Naive thymus-derived CD8-positive, alpha-beta T cell (primary cell): ENCODE results near the gene TEX26. TPM values are rescaled to one million over a fixed set of nuclear protein-coding genes. Genes with fewer than 3 reads are reported as not detected.

Experiments used
- ATAC-seq, 2 donors: fragments of 150-1000 bp; cut with Tn5 transposase in 1 of 2; sonication (Bioruptor Pico), chemical (Tn5 transposase) in 1 of 2; 1 replicate in 1 of 2; 2 replicates in 1 of 2; pipeline ENCODE4 v1.10.0; 2021; ENCODE audit warnings: mild to moderate bottlenecking in 2 of 2, moderate library complexity in 2 of 2
- POLR2A ChIA-PET: fragments of 350-600 bp; sonication (Branson Sonifier 250); formaldehyde crosslinking; loops from one replicate; lab custom pipeline; 2021; ENCODE audit warnings: antibody characterized with exemption; lab: Charles Lee
- DNase-seq, 10 donors: peaks; one replicate each; pipeline versions ENCODE4 v3.0.0 to v3.0.0-alpha.2; 2020 to 2022
- H3K27ac Mint-ChIP-seq, 10 donors: one replicate each; pipeline ENCODE4 v1.8.0; 2020 to 2022; ENCODE audit warnings: mild to moderate bottlenecking in 10 of 10, mixed read lengths in 10 of 10, moderate library complexity in 4 of 10, inconsistent platforms in 1 of 10
- H3K27me3 Mint-ChIP-seq, 5 donors: one replicate each; pipeline ENCODE4 v1.8.0; 2021 to 2022; ENCODE audit warnings: mixed read lengths in 5 of 5
- H3K36me3 Mint-ChIP-seq, 3 donors: one replicate each; pipeline ENCODE4 v1.8.0; 2020 to 2022; ENCODE audit warnings: mixed read lengths in 3 of 3, mild to moderate bottlenecking in 2 of 3, inconsistent platforms in 1 of 3
- H3K4me1 Mint-ChIP-seq, 4 donors: one replicate each; pipeline ENCODE4 v1.8.0; 2021 to 2022; ENCODE audit warnings: mixed read lengths in 4 of 4
- H3K4me3 Mint-ChIP-seq, 10 donors: one replicate each; pipeline ENCODE4 v1.8.0; 2020 to 2022; ENCODE audit warnings: mild to moderate bottlenecking in 10 of 10, mixed read lengths in 10 of 10, moderate library complexity in 6 of 10, inconsistent platforms in 1 of 10
- H3K9me3 Mint-ChIP-seq, 9 donors: one replicate each; pipeline ENCODE4 v1.8.0; 2020 to 2022; ENCODE audit warnings: mixed read lengths in 9 of 9, mild to moderate bottlenecking in 3 of 9, inconsistent platforms in 1 of 9, moderate library complexity in 1 of 9
- polyA plus RNA-seq, 3 donors: library from polyadenylated mRNA; unstranded; fragments of 300-500 nt; fragmentation: Illumina TruSeq; gene quantifications; one replicate each; pipeline ENCODE4 v1.2.3, GENCODE V29; 2021
- total RNA-seq, 8 experiments: library from RNA in 2 of 8; stranded (reverse) in 2 of 8; gene quantifications; one replicate each; pipeline ENCODE4 v1.2.3 and lab custom pipeline; 2021 to 2026

The TEX26 gene
- total and polyA plus RNA-seq, 5 experiments from 2014 or later, result not detected

DNA sequence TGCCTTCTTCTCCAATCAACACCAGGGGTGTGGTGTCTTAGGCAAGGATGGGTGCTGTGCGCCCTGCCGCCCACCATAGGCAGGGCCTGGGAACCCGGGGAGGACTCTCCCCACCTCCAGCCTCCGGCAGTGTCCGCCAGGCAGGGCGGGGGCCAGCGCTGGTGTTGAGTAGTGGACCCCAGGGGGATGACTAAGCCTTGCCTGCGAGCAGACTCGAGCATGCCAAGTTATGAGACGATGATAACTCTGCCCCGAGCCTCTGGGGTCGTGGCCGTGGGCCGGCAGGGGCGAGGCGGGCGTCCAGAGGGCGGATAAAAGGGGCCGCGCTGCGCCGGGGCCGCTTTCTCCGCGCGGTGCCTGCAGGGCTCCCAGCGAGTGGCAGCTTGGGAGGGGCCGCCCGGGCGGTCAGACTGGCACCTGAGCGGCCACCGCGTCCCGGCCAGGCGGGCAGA is 26.5 kb upstream of the TEX26 start, which contains the start of gene MEDAG:
MEDAG (plus strand) TSS at position 340 of the 452 bp plus-strand sequence. CDS start 245 bp downstream, outside the sequence.
- POLR2A ChIA-PET, result no interaction called here
- Mint-ChIP-seq H3K27ac (peak within 1 kb of the TSS in 1 of 10 donors; percentile 60), H3K4me3 (peak within 1 kb of the TSS in 2 of 10 donors; percentile 22 to 35), H3K9me3 (peaks cover 0 to 2% (median 0%) of the 10 kb centered on the region in 9 donors), H3K27me3 (peaks cover 41 to 59% (median 55%) of the 10 kb centered on the region in 5 donors), H3K36me3 (peaks cover 2 to 6% (median 3%) of the 10 kb centered on the region in 3 donors), H3K4me1 (peaks cover 4 to 12% (median 6%) of the 10 kb centered on the region in 4 donors)
- DNase-seq (no peak), ATAC-seq (no peak)

DNA sequence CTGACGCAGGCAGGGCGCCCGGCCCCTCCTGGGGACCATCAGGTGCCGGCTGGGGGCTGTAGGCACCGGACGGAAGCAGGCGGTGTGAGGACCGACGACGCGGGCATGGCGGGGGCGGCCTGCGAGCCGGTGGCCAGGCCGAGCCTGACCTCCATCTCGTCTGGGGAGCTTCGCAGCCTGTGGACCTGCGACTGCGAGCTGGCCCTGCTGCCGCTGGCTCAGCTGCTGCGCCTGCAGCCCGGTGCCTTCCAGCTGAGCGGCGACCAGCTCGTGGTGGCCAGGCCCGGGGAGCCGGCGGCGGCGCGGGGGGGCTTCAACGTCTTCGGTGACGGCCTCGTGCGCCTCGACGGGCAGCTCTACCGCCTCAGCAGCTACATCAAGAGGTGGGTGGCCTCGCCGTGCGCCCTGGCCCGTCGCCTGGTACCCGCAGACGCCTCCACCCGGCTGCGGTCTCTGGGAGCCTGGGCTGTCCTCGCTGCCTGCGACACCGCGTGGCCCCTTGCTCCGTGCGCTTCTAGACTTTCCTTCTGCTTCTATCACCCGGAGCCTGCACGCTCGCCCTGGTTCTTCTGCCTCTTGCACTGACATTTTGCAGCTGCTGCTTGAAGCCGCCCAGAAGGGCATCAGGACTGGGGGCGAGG is 25.9 kb upstream of the TEX26 start:
- DNase-seq (no peak), ATAC-seq (no peak)
- POLR2A ChIA-PET, result no interaction called here
- H3K4me3 Mint-ChIP-seq, result no peak overlapping the region
- H3K27me3 Mint-ChIP-seq, result peaks cover 38 to 59% (median 53%) of the 10 kb centered on the region in 5 donors
- H3K4me1 Mint-ChIP-seq, result peaks cover 4 to 12% (median 6%) of the 10 kb centered on the region in 4 donors
- peaks cover 2 to 6% (median 3%) of the 10 kb centered on the region in 3 donors for H3K36me3 Mint-ChIP-seq
- H3K9me3 Mint-ChIP-seq, result peaks cover 0 to 2% (median 0%) of the 10 kb centered on the region in 9 donors
- H3K27ac Mint-ChIP-seq, result peak overlapping the region in 1 of 10 donors; percentile 60

DNA sequence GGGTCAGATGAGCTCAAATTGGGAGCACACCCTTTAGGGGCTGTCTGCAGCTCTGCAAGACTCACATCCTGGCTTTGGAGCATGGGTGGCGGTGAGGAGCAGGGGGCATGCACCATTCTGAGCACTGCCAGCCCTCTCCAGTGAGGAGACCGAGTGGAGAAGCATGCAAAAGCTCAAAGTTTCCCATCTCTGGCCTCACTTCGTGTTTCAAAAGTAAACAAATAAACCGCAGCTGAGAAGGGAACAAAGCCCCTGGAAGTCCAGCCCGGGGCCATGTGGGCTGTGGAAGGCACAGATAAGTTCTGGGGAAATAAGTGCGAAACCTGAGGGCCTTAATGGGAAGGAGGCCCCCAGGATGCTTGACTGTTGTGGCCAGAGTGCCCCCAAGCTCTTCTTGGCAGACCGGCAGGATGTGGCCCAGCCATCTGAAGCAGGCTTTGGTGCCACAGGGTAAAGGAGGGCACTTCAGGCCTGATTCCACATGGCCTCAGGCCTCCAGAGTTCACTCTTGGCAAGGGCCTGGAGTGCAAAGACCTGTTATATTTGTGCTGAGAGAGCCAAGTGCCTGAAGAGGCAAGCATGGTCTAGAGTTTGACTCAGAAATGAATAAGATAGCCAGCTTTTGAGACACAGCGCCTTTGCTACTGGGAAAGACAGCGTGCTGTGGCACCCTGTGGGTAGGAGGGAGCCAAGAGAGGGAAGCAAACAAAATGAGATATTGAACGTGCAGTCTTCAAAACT is 25.2 kb upstream of the TEX26 start:
- H3K27me3 Mint-ChIP-seq, result peaks cover 38 to 65% (median 51%) of the 10 kb centered on the region in 5 donors
- peaks cover 2 to 6% (median 3%) of the 10 kb centered on the region in 3 donors for H3K36me3 Mint-ChIP-seq
- H3K4me1 Mint-ChIP-seq, result peaks cover 4 to 12% (median 6%) of the 10 kb centered on the region in 4 donors
- DNase-seq (no peak), ATAC-seq (no peak)
- H3K4me3 Mint-ChIP-seq, result no peak overlapping the region
- POLR2A ChIA-PET, result no interaction called here
- peaks cover 0 to 2% (median 0%) of the 10 kb centered on the region in 9 donors for H3K9me3 Mint-ChIP-seq
- no peak overlapping the region for H3K27ac Mint-ChIP-seq

DNA sequence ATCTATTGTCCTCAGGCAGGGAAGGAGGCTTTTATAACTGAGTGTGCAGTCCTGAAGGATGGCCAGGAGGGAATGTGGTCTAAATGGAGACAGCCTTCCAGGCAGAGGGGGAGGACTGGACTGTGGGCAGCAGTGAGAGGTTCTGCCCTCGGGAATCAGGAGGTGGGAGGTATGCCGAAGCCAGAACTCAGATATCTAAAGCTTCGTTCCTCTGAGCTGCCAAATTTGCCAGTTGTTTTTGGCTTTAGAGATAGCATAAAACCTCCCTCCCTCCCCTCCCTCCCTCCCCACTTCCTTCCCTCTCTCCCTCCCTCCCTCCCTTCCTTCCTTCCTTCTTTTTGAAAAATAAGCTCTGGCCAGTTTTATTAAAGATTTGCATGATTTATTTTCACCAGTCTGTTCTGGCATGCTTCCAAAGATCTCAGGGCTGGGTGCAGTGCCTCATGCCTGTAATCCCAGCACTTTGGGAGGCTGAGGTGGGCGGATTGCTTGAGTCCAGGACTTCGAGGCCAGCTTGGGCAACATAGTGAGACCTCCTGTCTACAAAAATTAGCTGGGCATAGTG is 24.0 kb upstream of the TEX26 start:
- DNase-seq (no peak), ATAC-seq (no peak)
- Mint-ChIP-seq H3K27me3 (peaks cover 35 to 63% (median 44%) of the 10 kb centered on the region in 5 donors), H3K4me1 (peaks cover 4 to 12% (median 6%) of the 10 kb centered on the region in 4 donors), H3K4me3 (no peak overlapping the region), H3K36me3 (peaks cover 2 to 6% (median 3%) of the 10 kb centered on the region in 3 donors), H3K9me3 (peaks cover 0 to 2% (median 0%) of the 10 kb centered on the region in 9 donors), H3K27ac (no peak overlapping the region)
- POLR2A ChIA-PET, result no interaction called here

DNA sequence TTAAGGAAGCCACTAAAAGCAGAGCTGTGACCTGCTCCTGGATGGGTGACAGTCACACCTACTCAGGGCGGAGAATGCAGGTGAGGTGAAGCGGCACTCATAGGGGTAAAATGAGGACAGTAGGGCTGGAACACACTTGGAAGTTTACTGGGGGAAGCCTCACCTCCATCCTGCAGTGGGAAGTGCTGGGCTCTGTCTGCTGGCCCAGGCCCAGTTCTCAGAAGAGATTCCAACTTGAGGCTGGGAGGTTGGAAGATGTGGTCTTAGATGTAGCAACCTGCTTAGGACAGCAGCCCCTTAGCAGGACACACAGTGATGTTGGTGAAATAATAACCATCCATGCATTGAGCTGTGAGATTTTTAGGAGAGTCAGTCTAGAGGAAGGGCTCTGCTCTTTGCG is 21.8 kb upstream of the TEX26 start:
- Mint-ChIP-seq H3K4me1 (peaks cover under 1 to 8% (median 3%) of the 10 kb centered on the region in 4 donors), H3K4me3 (no peak overlapping the region), H3K27ac (peak overlapping the region in 1 of 10 donors; percentile 75), H3K9me3 (no peaks in the 10 kb centered on the region), H3K27me3 (peaks cover 27 to 63% (median 35%) of the 10 kb centered on the region in 5 donors), H3K36me3 (peaks cover 0 to 2% (median 0%) of the 10 kb centered on the region in 3 donors)
- DNase-seq (no peak), ATAC-seq (no peak)
- POLR2A ChIA-PET, result no interaction called here

DNA sequence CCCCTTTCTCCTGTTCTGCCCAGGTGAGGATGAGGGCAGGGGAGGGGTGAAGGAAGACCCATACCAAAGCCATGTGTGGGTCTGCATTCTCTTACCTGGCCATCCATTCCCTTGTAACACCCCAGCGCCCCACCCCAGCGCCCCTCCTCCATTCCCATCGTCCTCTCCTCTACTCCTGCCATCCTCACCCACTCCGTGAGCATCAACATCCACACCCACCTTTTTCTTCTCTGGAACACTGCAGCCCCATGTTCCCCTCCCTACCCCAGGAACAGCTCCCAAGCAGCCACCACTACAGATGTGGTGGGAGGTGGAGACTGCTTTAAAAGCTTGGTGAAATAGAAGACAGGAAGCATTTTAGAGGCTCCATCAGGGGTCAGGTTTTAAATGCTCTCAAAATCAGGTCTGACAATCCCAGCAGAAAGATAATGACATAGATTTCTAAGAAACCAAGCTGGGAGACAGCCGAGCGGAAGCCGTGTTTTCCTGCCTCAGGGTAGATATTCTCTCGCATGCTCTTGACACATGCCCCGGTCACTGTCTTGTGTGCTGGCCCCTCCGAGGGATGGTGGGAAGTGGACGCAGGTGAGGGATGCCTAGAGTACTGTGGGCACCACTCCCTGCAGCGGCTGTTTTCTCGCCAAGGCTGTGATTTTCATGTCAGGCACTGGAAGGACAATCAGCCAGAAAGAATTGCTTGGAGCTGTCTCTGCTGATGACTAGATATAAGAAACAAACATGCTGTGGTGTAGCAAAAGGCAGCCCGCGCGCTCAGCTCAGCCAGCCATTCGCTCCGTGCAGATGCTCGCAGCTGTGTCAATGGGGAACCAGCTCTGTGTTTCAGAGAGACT is 16.5 kb upstream of the TEX26 start:
- Mint-ChIP-seq H3K27me3 (peaks cover 18 to 58% (median 26%) of the 10 kb centered on the region in 5 donors), H3K36me3 (no peaks in the 10 kb centered on the region)
- POLR2A ChIA-PET, result no interaction called here

DNA sequence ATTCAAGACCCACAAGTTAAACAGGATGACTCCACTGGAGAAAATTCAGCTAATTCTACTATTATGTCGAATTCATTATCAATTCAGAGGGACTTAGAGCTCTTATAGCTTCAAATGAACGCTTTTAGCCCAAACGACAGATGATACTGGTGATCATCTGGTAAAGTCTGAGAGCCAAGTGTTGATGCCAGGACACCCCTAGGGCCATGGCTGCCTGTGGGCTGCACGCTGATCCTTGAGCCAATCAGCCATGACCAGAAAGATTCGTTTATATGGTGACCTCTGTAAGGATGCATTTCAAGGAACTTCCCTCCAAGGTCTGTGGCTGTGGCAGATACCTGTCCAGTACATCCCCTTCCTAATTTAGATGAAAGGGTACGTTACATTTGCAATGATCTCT is 15.5 kb upstream of the TEX26 start:
- Mint-ChIP-seq H3K4me1 (no peaks in the 10 kb centered on the region), H3K27me3 (peaks cover 20 to 47% (median 26%) of the 10 kb centered on the region in 5 donors), H3K4me3 (no peak overlapping the region), H3K36me3 (no peaks in the 10 kb centered on the region), H3K27ac (no peak overlapping the region), H3K9me3 (no peaks in the 10 kb centered on the region)
- POLR2A ChIA-PET, result no interaction called here
- ATAC-seq (no peak), DNase-seq (no peak)

More for the DNA sequence above, 16.5 kb upstream of the TEX26 start:
- Mint-ChIP-seq H3K27ac (no peak overlapping the region), H3K4me1 (no peaks in the 10 kb centered on the region), H3K9me3 (no peaks in the 10 kb centered on the region), H3K4me3 (no peak overlapping the region)
- ATAC-seq (no peak), DNase-seq (no peak)

DNA sequence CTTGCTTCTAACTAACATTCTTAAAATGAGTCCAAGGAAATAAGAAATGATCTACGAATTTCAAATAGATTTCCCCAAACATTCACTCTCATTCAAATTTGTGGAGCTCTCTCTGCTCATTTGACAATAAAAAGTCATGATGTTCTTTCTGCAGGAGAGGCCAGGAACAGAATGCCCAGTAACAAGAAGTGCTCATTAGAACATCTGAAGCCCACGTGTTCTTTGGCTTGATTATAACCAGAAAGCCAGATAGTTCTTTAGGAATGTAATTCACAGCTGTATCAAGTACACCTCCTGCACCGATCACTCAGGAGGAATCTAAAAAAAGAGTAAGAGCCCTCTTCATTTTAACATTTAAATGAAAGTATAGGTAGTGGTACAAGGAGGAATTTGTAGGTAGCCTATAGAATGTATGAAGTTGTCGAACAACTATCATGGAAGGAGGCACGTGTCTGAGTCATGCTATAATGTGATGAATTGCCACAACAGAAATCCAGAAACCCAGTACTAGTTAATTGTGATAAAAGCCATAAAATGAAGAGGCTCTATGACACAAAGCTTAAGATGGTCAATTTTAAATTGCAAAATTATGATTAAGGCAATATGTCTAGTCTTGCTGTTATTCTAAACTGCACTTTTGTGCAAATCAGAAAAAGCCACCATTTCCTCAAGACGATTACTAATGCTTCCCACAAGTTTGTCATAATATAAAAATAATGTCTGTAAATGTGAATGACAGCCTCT is 13.6 kb upstream of the TEX26 start:
- peaks cover 23 to 52% (median 27%) of the 10 kb centered on the region in 5 donors for H3K27me3 Mint-ChIP-seq
- POLR2A ChIA-PET, result no interaction called here
- no peak for DNase-seq
- H3K4me3 Mint-ChIP-seq, result no peak overlapping the region
- H3K27ac Mint-ChIP-seq, result no peak overlapping the region
- H3K4me1 Mint-ChIP-seq, result no peaks in the 10 kb centered on the region
- H3K9me3 Mint-ChIP-seq, result no peaks in the 10 kb centered on the region
- no peaks in the 10 kb centered on the region for H3K36me3 Mint-ChIP-seq
- ATAC-seq, result no peak

DNA sequence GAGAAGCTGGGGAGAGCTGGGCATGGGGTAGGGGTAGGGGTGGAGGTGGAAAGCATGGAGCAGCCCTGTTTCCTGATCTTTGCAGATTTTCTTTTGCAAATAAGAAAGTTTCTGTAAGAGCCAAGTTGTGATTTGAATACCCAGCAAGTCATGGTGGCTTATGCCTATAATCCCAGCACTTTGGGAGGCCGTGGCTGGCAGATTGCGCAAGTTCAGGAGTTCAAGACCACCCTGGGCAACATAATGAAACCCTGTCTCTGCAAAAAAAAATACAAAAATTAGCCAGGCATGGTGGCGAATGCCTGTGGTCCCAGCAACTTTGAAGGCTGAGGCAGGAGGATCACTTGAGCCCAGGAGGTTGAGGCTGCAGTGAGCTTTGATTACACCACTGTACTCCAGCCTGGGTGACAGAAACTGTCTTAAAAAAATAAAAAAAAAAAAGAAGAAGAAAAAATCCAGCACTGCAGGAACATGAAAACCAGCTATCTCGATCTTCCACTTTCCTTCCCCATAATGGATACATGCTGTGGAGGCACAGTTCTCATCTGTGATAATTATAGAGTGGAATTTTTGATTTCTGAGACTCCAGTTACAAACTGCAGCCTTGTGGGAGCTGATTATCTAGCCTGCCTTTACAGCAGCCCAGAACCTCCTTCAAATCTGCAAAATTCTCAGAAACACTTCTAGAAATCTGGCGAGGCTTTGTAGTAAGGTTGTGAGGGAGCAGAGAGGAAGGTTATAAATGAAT is 12.1 kb upstream of the TEX26 start:
- no peak overlapping the region for H3K27ac Mint-ChIP-seq
- no peaks in the 10 kb centered on the region for H3K36me3 Mint-ChIP-seq
- no peak overlapping the region for H3K4me3 Mint-ChIP-seq
- H3K9me3 Mint-ChIP-seq, result no peaks in the 10 kb centered on the region
- no peak for DNase-seq
- H3K27me3 Mint-ChIP-seq, result peaks cover 11 to 37% (median 20%) of the 10 kb centered on the region in 5 donors
- ATAC-seq, result no peak
- peaks cover under 1 to 3% (median under 1%) of the 10 kb centered on the region in 4 donors for H3K4me1 Mint-ChIP-seq
- POLR2A ChIA-PET, result no interaction called here

DNA sequence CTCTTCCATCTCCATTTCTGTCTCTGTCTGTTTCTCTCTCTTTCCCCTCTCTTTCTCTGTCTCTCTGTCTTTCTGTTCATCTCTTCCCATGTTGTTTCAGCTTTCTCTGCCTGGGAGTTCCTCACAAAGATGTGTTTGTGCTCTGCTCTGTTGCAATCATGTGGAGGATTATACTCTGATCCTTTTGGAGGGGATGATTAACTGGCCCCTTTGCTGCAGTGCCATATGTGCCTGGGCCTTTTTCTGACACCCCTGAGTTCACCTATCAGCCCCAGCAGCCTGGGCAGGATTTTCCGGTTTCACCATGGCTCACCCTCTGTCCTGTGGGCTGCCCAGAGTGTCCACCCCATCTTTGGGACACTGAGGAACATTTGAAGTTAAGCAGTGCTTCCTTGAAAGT is 9.0 kb upstream of the TEX26 start:
- DNase-seq, result no peak
- POLR2A ChIA-PET, result no interaction called here
- Mint-ChIP-seq H3K4me1 (peaks cover 3 to 7% (median 5%) of the 10 kb centered on the region in 4 donors), H3K27me3 (peaks cover 6 to 23% (median 11%) of the 10 kb centered on the region in 5 donors), H3K4me3 (no peak overlapping the region), H3K36me3 (no peaks in the 10 kb centered on the region), H3K9me3 (no peaks in the 10 kb centered on the region), H3K27ac (no peak overlapping the region)
- no peak for ATAC-seq

DNA sequence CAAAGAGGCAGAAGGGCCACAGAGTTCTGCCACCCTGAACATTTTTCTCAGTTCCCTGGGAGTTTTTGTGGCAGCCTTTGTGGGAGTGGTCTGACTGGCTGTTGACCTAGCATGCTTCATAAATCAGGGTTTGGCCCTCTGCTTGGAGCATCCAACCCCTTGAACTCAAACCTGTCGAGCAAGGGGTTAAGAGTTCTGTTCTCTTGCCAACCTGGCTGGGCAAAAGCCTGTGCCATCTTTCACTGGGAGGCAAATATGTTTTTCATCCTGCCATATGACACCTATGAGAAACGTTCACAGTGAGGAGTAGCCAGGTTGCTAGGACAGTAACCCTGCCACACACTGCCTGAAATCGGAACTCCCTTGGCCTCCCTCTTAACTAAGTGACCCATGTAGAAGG is 7.7 kb upstream of the TEX26 start:
- Mint-ChIP-seq H3K27me3 (peaks cover 10 to 36% (median 17%) of the 10 kb centered on the region in 5 donors), H3K9me3 (no peaks in the 10 kb centered on the region), H3K4me3 (no peak overlapping the region), H3K4me1 (peaks cover 3 to 7% (median 5%) of the 10 kb centered on the region in 4 donors), H3K27ac (no peak overlapping the region), H3K36me3 (no peaks in the 10 kb centered on the region)
- POLR2A ChIA-PET, result no interaction called here
- no peak for DNase-seq
- ATAC-seq, result no peak
